SU-DHL-6 (cell line): ENCODE data around the gene AGPAT2.

Experiments
- EZH2phosphoT487 ChIP-seq: fragments of 200-600 bp; sonication (generic), shearing (Covaris generic); conservative IDR thresholded peaks from 2 replicates; pipeline ENCODE4 v1.6.1; 2018; ENCODE audit warnings: mild to moderate bottlenecking, antibody characterized with exemption, low read length, moderate library complexity, mixed read lengths
- TF ChIP-seq, protein P1 (sequence below): fragments of 200-600 bp; sonication (generic); IDR thresholded peaks from one replicate; pipeline ENCODE4 v1.5.1; 2017; ENCODE audit warnings: antibody characterized with exemption, mild to moderate bottlenecking, low read length, moderate library complexity; ENCODE audit not compliant: insufficient read depth, poor library complexity, severe bottlenecking

DNA sequence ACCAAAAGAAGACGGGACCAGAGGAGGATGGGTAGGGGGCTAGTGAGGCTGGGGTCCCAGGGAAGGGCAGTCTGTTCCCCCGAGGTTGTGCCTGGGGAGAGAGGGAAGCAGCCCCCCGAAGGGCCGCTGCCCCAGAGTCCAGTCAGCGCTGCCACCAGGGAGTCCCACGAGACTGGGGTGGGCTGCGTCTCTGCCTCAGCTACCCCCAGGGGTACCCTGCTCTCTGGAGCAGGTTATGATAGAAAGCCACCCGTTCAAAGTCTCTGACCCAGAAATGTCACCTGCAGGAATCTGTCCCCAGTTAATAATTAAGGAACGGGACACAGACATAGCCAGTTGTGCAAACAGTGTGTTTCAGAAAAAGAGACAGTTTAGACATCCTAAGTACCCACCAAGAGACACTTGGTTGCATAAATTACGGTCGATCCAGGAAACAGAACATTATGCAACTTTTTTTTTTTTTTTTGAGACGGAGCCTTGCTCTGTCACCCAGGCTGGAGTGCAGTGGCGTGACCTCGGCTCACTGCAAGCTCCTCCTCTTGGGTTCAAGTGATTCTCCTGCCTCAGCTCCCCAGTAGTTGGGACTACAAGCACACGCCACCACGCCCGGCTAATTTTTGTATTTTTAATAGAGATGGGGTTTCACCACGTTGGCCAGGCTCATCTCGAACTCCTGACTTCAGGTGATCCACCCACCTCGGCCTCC, 10.7 kb upstream of the AGPAT2 start:
- TF ChIP-seq, protein P1, sequence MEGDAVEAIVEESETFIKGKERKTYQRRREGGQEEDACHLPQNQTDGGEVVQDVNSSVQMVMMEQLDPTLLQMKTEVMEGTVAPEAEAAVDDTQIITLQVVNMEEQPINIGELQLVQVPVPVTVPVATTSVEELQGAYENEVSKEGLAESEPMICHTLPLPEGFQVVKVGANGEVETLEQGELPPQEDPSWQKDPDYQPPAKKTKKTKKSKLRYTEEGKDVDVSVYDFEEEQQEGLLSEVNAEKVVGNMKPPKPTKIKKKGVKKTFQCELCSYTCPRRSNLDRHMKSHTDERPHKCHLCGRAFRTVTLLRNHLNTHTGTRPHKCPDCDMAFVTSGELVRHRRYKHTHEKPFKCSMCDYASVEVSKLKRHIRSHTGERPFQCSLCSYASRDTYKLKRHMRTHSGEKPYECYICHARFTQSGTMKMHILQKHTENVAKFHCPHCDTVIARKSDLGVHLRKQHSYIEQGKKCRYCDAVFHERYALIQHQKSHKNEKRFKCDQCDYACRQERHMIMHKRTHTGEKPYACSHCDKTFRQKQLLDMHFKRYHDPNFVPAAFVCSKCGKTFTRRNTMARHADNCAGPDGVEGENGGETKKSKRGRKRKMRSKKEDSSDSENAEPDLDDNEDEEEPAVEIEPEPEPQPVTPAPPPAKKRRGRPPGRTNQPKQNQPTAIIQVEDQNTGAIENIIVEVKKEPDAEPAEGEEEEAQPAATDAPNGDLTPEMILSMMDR = no peak
- TF ChIP-seq EZH2phosphoT487 = no peak
